PC-9 (cell line): ENCODE results near the gene NFE2L2. TPM values are rescaled to one million over a fixed set of nuclear protein-coding genes. Genes with fewer than 3 reads are reported as not detected.

Experiments used
- BruUV-seq: library from RNA; stranded (reverse); fragments of 400-500 nt; replicated peaks from 2 replicates; lab custom pipeline; 2021; lab: Mats Ljungman, UMichigan
- CTCF ChIA-PET: fragments of 300-600 bp; sonication (Branson Sonifier 250); formaldehyde crosslinking; loops from one replicate; lab custom pipeline; 2022; ENCODE audit warnings: antibody characterized with exemption; lab: Charles Lee
- POLR2A ChIA-PET: fragments of 300-600 bp; sonication (Branson Sonifier 250); formaldehyde crosslinking; loops from one replicate; lab custom pipeline; 2022; ENCODE audit warnings: antibody characterized with exemption; ENCODE audit not compliant: unreplicated experiment; lab: Charles Lee
- DNase-seq, 2 experiments: peaks; one replicate each; pipeline versions ENCODE4 v3.0.0 to v3.0.0-alpha.2; 2015 to 2022; ENCODE audit warnings: mixed read lengths in 1 of 2
- H2AFZ ChIP-seq: fragments of 200-600 bp; sonication (generic); 2 replicates; pipeline ENCODE4 v1.8.1; 2017; ENCODE audit warnings: antibody characterized with exemption
- H3F3A ChIP-seq: fragments of 200-600 bp; sonication (generic); 2 replicates; pipeline ENCODE4 v1.8.1; 2017; ENCODE audit warnings: antibody characterized with exemption, mild to moderate bottlenecking, low read depth; ENCODE audit not compliant: insufficient read depth
- H3K27ac ChIP-seq: fragments of 200-600 bp; sonication (generic); 2 replicates; pipeline ENCODE4 v1.6.1; 2016; ENCODE audit warnings: mixed run types
- H3K27me3 ChIP-seq: fragments of 200-600 bp; sonication (generic); 2 replicates; pipeline ENCODE4 v1.6.1; 2016; ENCODE audit warnings: low read depth, mixed run types; ENCODE audit not compliant: insufficient read depth
- H3K36me3 ChIP-seq: fragments of 200-600 bp; sonication (generic); 2 replicates; pipeline ENCODE4 v1.6.1; 2016; ENCODE audit warnings: low read depth, mixed run types
- H3K4me1 ChIP-seq: fragments of 200-600 bp; sonication (generic); replicated peaks from 2 replicates; pipeline ENCODE4 v1.6.1; 2016; ENCODE audit warnings: mixed run types; ENCODE audit not compliant: insufficient read depth
- H3K4me2 ChIP-seq: fragments of 200-600 bp; sonication (generic); 2 replicates; pipeline ENCODE4 v1.6.1; 2017; ENCODE audit warnings: mixed run types
- H3K4me3 ChIP-seq: fragments of 200-600 bp; sonication (generic); 2 replicates; pipeline ENCODE4 v1.6.1; 2016; ENCODE audit warnings: mixed run types
- H3K79me2 ChIP-seq: fragments of 200-600 bp; sonication (generic); 2 replicates; pipeline ENCODE4 v1.6.1; 2017; ENCODE audit warnings: low read depth, mixed run types
- H3K9me2 ChIP-seq: fragments of 200-600 bp; sonication (generic); 2 replicates; pipeline ENCODE4 v1.8.1; 2017; ENCODE audit warnings: mild to moderate bottlenecking; ENCODE audit not compliant: insufficient read depth
- H3K9me3 ChIP-seq: fragments of 200-600 bp; sonication (generic); 2 replicates; pipeline ENCODE4 v1.8.1; 2016; ENCODE audit warnings: low read depth; ENCODE audit not compliant: insufficient read depth
- H4K20me1 ChIP-seq: fragments of 200-600 bp; sonication (generic); 2 replicates; pipeline ENCODE4 v1.8.1; 2017; ENCODE audit not compliant: insufficient read depth
- EZH2 ChIP-seq: fragments of 200-600 bp; sonication (generic); IDR thresholded peaks from 2 replicates; pipeline ENCODE4 v1.8.0; 2017; ENCODE audit warnings: antibody characterized with exemption, low read depth
- intact Hi-C: fragments of 100-400 bp; cut with micrococcal nuclease; formaldehyde crosslinking; loops from one replicate; pipeline ENCODE4 v1.10.0; 2022; ENCODE audit not compliant: unreplicated experiment
- total RNA-seq: library from RNA; stranded (reverse); gene quantifications from 2 replicates; pipeline ENCODE4 v1.2.3, GENCODE V29; 2021
- TF ChIP-seq, protein P1 (sequence below): fragments of 200-600 bp; sonication (generic); conservative IDR thresholded peaks from 2 replicates; pipeline ENCODE4 v1.6.1; 2017; ENCODE audit warnings: mixed run types, antibody characterized with exemption, mild to moderate bottlenecking, moderate library complexity

Gene NFE2L2
- total RNA-seq, 1 experiment from 2014 or later = 138 TPM

- no peak for DNase-seq
- Histone ChIP-seq H3F3A (peaks cover 5% of the 10 kb centered on the region; the same call in 1 of the 2 replicates), H3K9me3 (no peaks in the 10 kb centered on the region), H3K27ac (no peak overlapping the region), H2AFZ (no peak overlapping the region), H3K4me1 (0 out of 2 replicates have a peak, but pooled peaks cover 10% of the 10 kb centered on the region), H3K4me2 (no peak overlapping the region), H4K20me1 (no peaks in the 10 kb centered on the region), H3K27me3 (no peaks in the 10 kb centered on the region), H3K79me2 (no peaks in the 10 kb centered on the region), H3K36me3 (no peaks in the 10 kb centered on the region), H3K9me2 (no peaks in the 10 kb centered on the region), H3K4me3 (no peak overlapping the region)
- POLR2A ChIA-PET = no interaction called here
- BruUV-seq = no TSS peak
- TF ChIP-seq, protein P1, sequence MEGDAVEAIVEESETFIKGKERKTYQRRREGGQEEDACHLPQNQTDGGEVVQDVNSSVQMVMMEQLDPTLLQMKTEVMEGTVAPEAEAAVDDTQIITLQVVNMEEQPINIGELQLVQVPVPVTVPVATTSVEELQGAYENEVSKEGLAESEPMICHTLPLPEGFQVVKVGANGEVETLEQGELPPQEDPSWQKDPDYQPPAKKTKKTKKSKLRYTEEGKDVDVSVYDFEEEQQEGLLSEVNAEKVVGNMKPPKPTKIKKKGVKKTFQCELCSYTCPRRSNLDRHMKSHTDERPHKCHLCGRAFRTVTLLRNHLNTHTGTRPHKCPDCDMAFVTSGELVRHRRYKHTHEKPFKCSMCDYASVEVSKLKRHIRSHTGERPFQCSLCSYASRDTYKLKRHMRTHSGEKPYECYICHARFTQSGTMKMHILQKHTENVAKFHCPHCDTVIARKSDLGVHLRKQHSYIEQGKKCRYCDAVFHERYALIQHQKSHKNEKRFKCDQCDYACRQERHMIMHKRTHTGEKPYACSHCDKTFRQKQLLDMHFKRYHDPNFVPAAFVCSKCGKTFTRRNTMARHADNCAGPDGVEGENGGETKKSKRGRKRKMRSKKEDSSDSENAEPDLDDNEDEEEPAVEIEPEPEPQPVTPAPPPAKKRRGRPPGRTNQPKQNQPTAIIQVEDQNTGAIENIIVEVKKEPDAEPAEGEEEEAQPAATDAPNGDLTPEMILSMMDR = no peak
- no peak for TF ChIP-seq EZH2
- intact Hi-C loops = no loop called here
- CTCF ChIA-PET = no interaction called here
Measured at GRCh38 chr2:177285892-177286715, 21.6 kb upstream of the NFE2L2 start.

DNA sequence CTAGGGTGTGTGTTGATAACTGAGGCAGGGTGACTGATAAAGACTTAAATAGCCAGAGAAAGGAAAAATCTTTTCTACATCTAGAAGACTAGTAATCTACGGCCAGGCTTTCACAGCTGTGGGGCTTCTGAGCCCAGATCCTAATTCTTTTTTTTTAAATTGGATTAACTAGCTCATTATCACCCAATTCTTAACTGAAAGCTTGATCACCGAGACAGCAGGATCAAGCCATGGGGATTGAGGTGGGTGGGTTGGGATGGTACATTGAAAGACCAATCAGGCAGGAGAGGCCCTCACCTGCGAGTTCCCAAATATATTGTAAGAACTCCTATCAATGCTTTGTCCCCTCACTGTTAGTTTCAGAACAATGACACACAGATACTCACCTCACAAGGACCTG is 20.0 kb upstream of the NFE2L2 start:
- CTCF ChIA-PET = no interaction called here
- H3K4me1 ChIP-seq = 0 out of 2 replicates have a peak, but pooled peaks cover 10% of the 10 kb centered on the region
- peaks cover 5% of the 10 kb centered on the region; the same call in 1 of the 2 replicates for H3F3A ChIP-seq
- no peak overlapping the region for H3K4me3 ChIP-seq
- no peak overlapping the region for H2AFZ ChIP-seq
- H3K36me3 ChIP-seq = no peaks in the 10 kb centered on the region
- no peaks in the 10 kb centered on the region for H4K20me1 ChIP-seq
- no TSS peak for BruUV-seq
- no peak overlapping the region for H3K4me2 ChIP-seq
- TF ChIP-seq, protein P1 = no peak
- TF ChIP-seq EZH2 = no peak
- no peak for DNase-seq
- intact Hi-C loops = no loop called here
- POLR2A ChIA-PET = no interaction called here
- H3K27me3 ChIP-seq = no peaks in the 10 kb centered on the region
- H3K79me2 ChIP-seq = no peaks in the 10 kb centered on the region
- no peaks in the 10 kb centered on the region for H3K9me2 ChIP-seq
- H3K27ac ChIP-seq = no peak overlapping the region
- no peaks in the 10 kb centered on the region for H3K9me3 ChIP-seq

DNA sequence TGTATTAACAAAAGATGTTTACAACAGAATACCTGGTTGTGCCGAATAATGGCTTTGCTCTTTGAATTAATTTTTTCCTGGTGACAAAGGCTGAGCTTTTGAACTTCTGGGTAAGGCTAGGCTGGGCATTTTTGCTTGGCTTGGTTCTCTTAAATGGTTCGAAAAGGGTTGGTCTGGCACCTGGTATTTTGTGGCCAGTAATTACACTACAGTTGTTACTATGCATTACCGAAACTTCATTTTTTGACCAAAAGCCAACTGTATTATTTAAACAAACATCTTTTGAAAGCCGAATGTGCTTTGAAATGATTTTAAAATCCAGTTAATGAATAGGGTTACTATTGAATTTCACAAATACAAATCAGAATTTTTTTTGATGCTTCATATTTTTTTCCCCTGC is 19.4 kb upstream of the NFE2L2 start:
- no TSS peak for BruUV-seq
- 0 out of 2 replicates have a peak, but pooled peaks cover 10% of the 10 kb centered on the region for H3K4me1 ChIP-seq
- no peaks in the 10 kb centered on the region for H3K36me3 ChIP-seq
- ChIA-PET CTCF (no interaction called here), POLR2A (no interaction called here)
- intact Hi-C loops = no loop called here
- H3K4me2 ChIP-seq = no peak overlapping the region
- TF ChIP-seq, protein P1 = no peak
- TF ChIP-seq EZH2 = no peak
- H3F3A ChIP-seq = peaks cover 5% of the 10 kb centered on the region; the same call in 1 of the 2 replicates
- no peaks in the 10 kb centered on the region for H3K9me2 ChIP-seq
- no peaks in the 10 kb centered on the region for H3K9me3 ChIP-seq
- no peaks in the 10 kb centered on the region for H4K20me1 ChIP-seq
- H3K27ac ChIP-seq = no peak overlapping the region
- DNase-seq = no peak
- H3K79me2 ChIP-seq = no peaks in the 10 kb centered on the region
- no peak overlapping the region for H2AFZ ChIP-seq
- H3K4me3 ChIP-seq = no peak overlapping the region
- no peaks in the 10 kb centered on the region for H3K27me3 ChIP-seq
